H1 (cell line): ENCODE measurements around the gene HDDC3. TPM values are rescaled to one million over a fixed set of nuclear protein-coding genes. Genes with fewer than 3 reads are reported as not detected.

Experiments used
- CTCF ChIA-PET: fragments of 300-600 bp; sonication (Branson Sonifier 250); formaldehyde crosslinking; loops from one replicate; lab custom pipeline; 2021; ENCODE audit not compliant: partially characterized antibody; lab: Charles Lee
- POLR2A ChIA-PET: fragments of 300-600 bp; sonication (Branson Sonifier 250); formaldehyde crosslinking; loops from one replicate; lab custom pipeline; 2021; ENCODE audit warnings: inconsistent platforms; ENCODE audit not compliant: partially characterized antibody; lab: Charles Lee
- DNase-seq, 2 experiments: peaks; one replicate each; pipeline versions ENCODE4 v3.0.0 to v3.0.0-alpha.2; 2010 to 2022; ENCODE audit warnings: low spot score in 2 of 2, low read depth in 1 of 2, mixed read lengths in 1 of 2
- FAIRE-seq: peaks from 2 replicates; lab custom pipeline; 2011; peaks lifted over from hg19 to GRCh38; lab: Jason Lieb, UNC
- H2AFZ ChIP-seq: 2 replicates; pipeline ENCODE4 v1.8.1; 2012; ENCODE audit warnings: low read length, inconsistent platforms
- H2AK5ac ChIP-seq: 2 replicates; pipeline ENCODE4 v1.6.1; 2013; ENCODE audit warnings: low read depth, low read length
- H2BK120ac ChIP-seq: replicated peaks from 2 replicates; pipeline ENCODE3; 2013; ENCODE audit warnings: low read depth, low read length, inconsistent platforms
- H2BK12ac ChIP-seq: 2 replicates; pipeline ENCODE4 v1.6.1; 2013; ENCODE audit warnings: low read depth, low read length
- H2BK15ac ChIP-seq: 2 replicates; pipeline ENCODE4 v1.6.1; 2013; ENCODE audit warnings: low read length
- H2BK20ac ChIP-seq: 2 replicates; pipeline ENCODE4 v1.6.1; 2013; ENCODE audit warnings: low read length
- H2BK5ac ChIP-seq: 2 replicates; pipeline ENCODE4 v1.6.1; 2013; ENCODE audit warnings: low read depth, low read length
- H3K14ac ChIP-seq: 2 replicates; pipeline ENCODE4 v1.6.1; 2013; ENCODE audit warnings: inconsistent platforms; ENCODE audit not compliant: insufficient read length
- H3K18ac ChIP-seq: 2 replicates; pipeline ENCODE4 v1.6.1; 2013; ENCODE audit warnings: low read length; ENCODE audit errors: extremely low read depth
- H3K23ac ChIP-seq: 2 replicates; pipeline ENCODE4 v1.6.1; 2013; ENCODE audit warnings: inconsistent platforms; ENCODE audit not compliant: insufficient read length
- H3K23me2 ChIP-seq: 2 replicates; pipeline ENCODE4 v1.6.1; 2013; ENCODE audit warnings: low read depth, low read length
- H3K27ac ChIP-seq: 2 replicates; pipeline ENCODE4 v1.6.1; 2011; ENCODE audit warnings: low read depth, low read length, inconsistent platforms
- H3K27me3 ChIP-seq, 4 experiments: replicated peaks in 1 of 4; 1 replicate in 1 of 4; 2 replicates in 3 of 4; pipeline versions ENCODE4 v1.6.1 to v1.8.1; 2011 to 2013; ENCODE audit warnings: low read length in 3 of 4, mild to moderate bottlenecking in 3 of 4, inconsistent platforms in 2 of 4, mixed read lengths in 2 of 4, moderate library complexity in 1 of 4; ENCODE audit not compliant: control insufficient read depth in 3 of 4, insufficient read depth in 3 of 4; ENCODE audit errors: extremely low read depth in 1 of 4
- H3K36me3 ChIP-seq, 4 experiments: 2 replicates each; pipeline versions ENCODE4 v1.6.1 to v1.8.1; 2011 to 2013; ENCODE audit warnings: mild to moderate bottlenecking in 4 of 4, low read length in 3 of 4, moderate library complexity in 2 of 4, control low read depth in 1 of 4, inconsistent platforms in 1 of 4; ENCODE audit not compliant: insufficient read depth in 4 of 4, control insufficient read depth in 2 of 4
- H3K4ac ChIP-seq: replicated peaks from 2 replicates; pipeline ENCODE3; 2013; ENCODE audit warnings: low read length, low read depth, mixed read lengths, inconsistent platforms; ENCODE audit not compliant: insufficient read length
- H3K4me1 ChIP-seq, 4 experiments: replicated peaks in 1 of 4; 1 replicate in 1 of 4; 2 replicates in 3 of 4; pipeline versions ENCODE4 v1.6.1 to v1.8.1; 2011 to 2013; ENCODE audit warnings: low read length in 3 of 4, inconsistent platforms in 2 of 4, mixed read lengths in 1 of 4; ENCODE audit not compliant: insufficient read depth in 4 of 4, control insufficient read depth in 3 of 4
- H3K4me2 ChIP-seq, 2 experiments: 2 replicates each; pipeline versions ENCODE4 v1.6.1 to v1.8.1; 2011 to 2013; ENCODE audit warnings: low read depth in 2 of 2, low read length in 2 of 2, control low read depth in 1 of 2, inconsistent platforms in 1 of 2, mild to moderate bottlenecking in 1 of 2; ENCODE audit not compliant: insufficient read depth in 1 of 2
- H3K4me3 ChIP-seq, 4 experiments: fragments of 200-600, 300-600 bp in 1 of 4; sonication (generic), shearing (Covaris generic), sonication (Bioruptor Twin) in 1 of 4; 2 replicates each; pipeline versions ENCODE4 v1.5.1 to v1.8.1; 2011 to 2016; ENCODE audit warnings: low read length in 4 of 4, low read depth in 3 of 4, control low read depth in 2 of 4, inconsistent platforms in 2 of 4, mild to moderate bottlenecking in 2 of 4, mixed read lengths in 1 of 4, moderate library complexity in 1 of 4; ENCODE audit not compliant: insufficient read depth in 2 of 4; ENCODE audit errors: extremely low read depth in 1 of 4
- H3K56ac ChIP-seq: replicated peaks from 2 replicates; pipeline ENCODE3; 2013; ENCODE audit warnings: low read depth, mild to moderate bottlenecking, mixed read lengths, low read length, inconsistent platforms; ENCODE audit not compliant: insufficient read length
- H3K79me1 ChIP-seq: 2 replicates; pipeline ENCODE4 v1.6.1; 2013; ENCODE audit warnings: low read depth, low read length, control low read depth
- H3K79me2 ChIP-seq, 2 experiments: 2 replicates each; pipeline versions ENCODE4 v1.6.1 to v1.8.1; 2012 to 2013; ENCODE audit warnings: low read length in 2 of 2, mild to moderate bottlenecking in 2 of 2, inconsistent platforms in 1 of 2; ENCODE audit not compliant: insufficient read depth in 2 of 2, control insufficient read depth in 1 of 2
- H3K9ac ChIP-seq, 4 experiments: replicated peaks in 1 of 4; 1 replicate in 1 of 4; 2 replicates in 3 of 4; pipeline versions ENCODE4 v1.6.1 to v1.8.1; 2011 to 2013; ENCODE audit warnings: low read depth in 3 of 4, low read length in 3 of 4, control low read depth in 2 of 4, mild to moderate bottlenecking in 2 of 4, moderate library complexity in 2 of 4, inconsistent platforms in 1 of 4; ENCODE audit errors: extremely low read depth in 1 of 4
- H3K9me3 ChIP-seq, 2 experiments: 2 replicates each; pipeline versions ENCODE4 v1.6.1 to v1.8.1; 2012 to 2013; ENCODE audit warnings: mild to moderate bottlenecking in 2 of 2, moderate library complexity in 2 of 2, control low read depth in 1 of 2, inconsistent platforms in 1 of 2, low read depth in 1 of 2, low read length in 1 of 2, mixed read lengths in 1 of 2; ENCODE audit not compliant: insufficient read depth in 2 of 2
- H4K20me1 ChIP-seq, 2 experiments: replicated peaks in 1 of 2; 2 replicates each; pipeline versions ENCODE3 to v1.8.1; 2011 to 2013; ENCODE audit warnings: inconsistent platforms in 2 of 2, low read length in 2 of 2, mild to moderate bottlenecking in 1 of 2; ENCODE audit not compliant: insufficient read depth in 2 of 2, control insufficient read depth in 1 of 2
- H4K5ac ChIP-seq: 2 replicates; pipeline ENCODE4 v1.6.1; 2013; ENCODE audit warnings: low read length, low read depth, mixed read lengths, inconsistent platforms; ENCODE audit not compliant: insufficient read length
- H4K8ac ChIP-seq: 2 replicates; pipeline ENCODE4 v1.8.0; 2013; ENCODE audit warnings: mild to moderate bottlenecking, moderate library complexity, low read length, inconsistent platforms; ENCODE audit not compliant: insufficient read depth; ENCODE audit errors: extremely low read depth
- H4K91ac ChIP-seq: replicated peaks from 2 replicates; pipeline ENCODE3; 2013; ENCODE audit warnings: low read length, mixed read lengths, inconsistent platforms; ENCODE audit not compliant: insufficient read length
- CREB1 ChIP-seq: IDR thresholded peaks from 2 replicates; pipeline ENCODE4 v1.6.1; 2012; ENCODE audit warnings: inconsistent platforms
- CTBP2 ChIP-seq: IDR thresholded peaks from 2 replicates; pipeline ENCODE4 v1.7.0; 2011; ENCODE audit warnings: borderline replicate concordance, mild to moderate bottlenecking, moderate library complexity, mixed read lengths, low read length; ENCODE audit not compliant: insufficient read depth, insufficient read length
- KDM4A ChIP-seq: IDR thresholded peaks from one replicate; pipeline ENCODE4 v1.7.1; 2012; ENCODE audit warnings: low read depth, mild to moderate bottlenecking, moderate library complexity, low read length, inconsistent platforms; ENCODE audit not compliant: severe bottlenecking
- NRF1 ChIP-seq: IDR thresholded peaks from 2 replicates; pipeline ENCODE4 v1.6.1; 2011; ENCODE audit warnings: mild to moderate bottlenecking, low read depth, low read length, improper control_type of control experiment
- RBBP5 ChIP-seq: IDR thresholded peaks from 2 replicates; pipeline ENCODE4 v1.7.1; 2012; ENCODE audit warnings: low read depth, mild to moderate bottlenecking, inconsistent platforms, low read length, moderate library complexity, borderline replicate concordance
- TAF1 ChIP-seq: IDR thresholded peaks from 2 replicates; pipeline ENCODE4 v1.6.1; 2011; ENCODE audit warnings: mild to moderate bottlenecking, low read depth, low read length
- TEAD4 ChIP-seq: IDR thresholded peaks from 2 replicates; pipeline ENCODE4 v1.6.1; 2012; ENCODE audit warnings: low read depth, low read length, inconsistent platforms, mixed read lengths
- WGBS, 2 experiments: shearing (Covaris generic) in 1 of 2; methylation state at CpG; one replicate each; pipeline versions ENCODE4 v1.1.6 to v1.1.7; 2013 to 2015; ENCODE audit warnings: low lambda C conversion rate in 2 of 2, mixed read lengths in 2 of 2, inconsistent platforms in 1 of 2, low coverage in 1 of 2, missing lambda C conversion rate in 1 of 2; ENCODE audit not compliant: insufficient replicate concordance in 2 of 2, insufficient coverage in 1 of 2, insufficient read length in 1 of 2; ENCODE audit errors: extremely low coverage in 1 of 2, missing lambda C conversion rate in 1 of 2; 5-methylcytosine and 5-hydroxymethylcytosine counted together
- polyA plus RNA-seq, 7 experiments: library from polyadenylated mRNA; depleted of rRNA in 3 of 7; stranded (reverse) in 5 of 7; unstranded in 2 of 7; fragments of >200 nt in 5 of 7; fragments of 200-250 nt in 2 of 7; gene quantifications; 1 replicate in 5 of 7; 2 replicates in 1 of 7; 4 replicates in 1 of 7; pipeline versions ENCODE4 v1.2.1 to v1.2.3, GENCODE V29; 2011 to 2013; ENCODE audit warnings: missing spikeins in 2 of 7, mixed read lengths in 2 of 7
- total RNA-seq: library from RNA; stranded (reverse); fragmentation: NEBNext Ultra II Directional; extraction: Animal tissue kit (Norgen Biotek cat#: 25700); gene quantifications from 2 replicates; pipeline ENCODE4 v1.2.1, GENCODE V29; 2021
- TF ChIP-seq, protein P1 (sequence below): IDR thresholded peaks from 2 replicates; pipeline ENCODE4 v1.6.1; 2012; ENCODE audit warnings: inconsistent platforms
- TF ChIP-seq, protein P2 (sequence below): IDR thresholded peaks from 2 replicates; pipeline ENCODE4 v1.6.1; 2012; ENCODE audit warnings: inconsistent platforms

The HDDC3 gene
- total and polyA plus RNA-seq, 2 of the 8 experiments (the other 6 are each of a cell fraction or from before 2014, with no cell fraction given) = 16.3 to 16.5 TPM

DNA sequence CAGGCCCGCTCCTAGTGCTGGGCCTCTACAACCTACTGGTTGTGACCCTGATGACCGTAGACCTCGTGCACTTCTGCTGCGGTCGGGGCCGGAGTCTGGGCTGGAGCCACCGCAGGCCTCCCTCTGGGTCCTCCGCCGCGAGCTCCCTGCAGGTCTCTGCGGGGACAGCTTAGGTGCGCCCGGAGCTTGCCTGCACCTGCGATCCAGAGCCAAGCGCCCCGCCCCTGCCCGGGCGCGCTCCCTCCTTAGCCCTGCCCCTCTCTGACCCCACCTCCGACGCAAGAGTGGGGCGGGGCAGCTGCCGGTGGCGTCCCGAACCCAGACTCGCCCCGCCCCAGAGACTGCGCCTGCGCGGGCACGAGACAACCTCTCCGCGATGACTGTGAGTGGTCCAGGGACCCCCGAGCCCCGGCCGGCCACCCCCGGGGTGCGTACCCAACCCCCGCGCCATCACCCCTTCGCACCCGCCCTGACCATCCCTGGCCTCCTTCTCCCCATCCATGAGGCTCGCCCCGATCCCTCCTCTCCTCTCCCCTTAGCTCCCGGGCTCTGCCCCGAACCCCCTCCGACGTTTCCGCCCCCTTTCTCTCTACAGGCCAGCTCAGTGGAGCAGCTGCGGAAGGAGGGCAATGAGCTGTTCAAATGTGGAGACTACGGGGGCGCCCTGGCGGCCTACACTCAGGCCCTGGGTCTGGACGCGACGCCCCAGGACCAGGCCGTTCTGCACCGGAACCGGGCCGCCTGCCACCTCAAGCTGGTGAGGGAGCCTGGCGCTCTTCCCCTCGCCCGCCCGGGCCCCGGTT lies 2.8 kb upstream of the HDDC3 start, which contains the start of gene UNC45A:
Gene UNC45A (plus strand): TSS at position 337 of the 803 bp plus-strand sequence. CDS start 40 bp downstream, at position 377.
- no peak within 1 kb of the TSS for H3K23ac ChIP-seq
- peaks cover under 1 to 20% (median 13%) of the 10 kb centered on the region in 4 experiments; a peak in 6 of 8 replicates for H3K36me3 ChIP-seq
- no peak within 1 kb of the TSS for H4K91ac ChIP-seq
- H3K79me2 ChIP-seq = no peaks in the 10 kb centered on the region
- H2BK20ac ChIP-seq = no peak within 1 kb of the TSS
- peak within 1 kb of the TSS in 3 of 4 experiments; percentile 20 to 39 (median 36); a peak in 5 of 7 replicates for H3K9ac ChIP-seq
- no peak within 1 kb of the TSS for H4K5ac ChIP-seq
- H2BK15ac ChIP-seq = no peak within 1 kb of the TSS
- no peak within 1 kb of the TSS for H3K4ac ChIP-seq
- WGBS, 2 experiments = 4% methylated on average over 33 of the region's 65 CpGs; no CpG with 5 or more reads in 1 of the 2 experiments
- no peaks in the 10 kb centered on the region for H3K9me3 ChIP-seq
- H3K27ac ChIP-seq = no peak within 1 kb of the TSS
- H3K4me3 ChIP-seq = peak within 1 kb of the TSS; percentile 59 to 80 (median 72)
- peak within 1 kb of the TSS; percentile 52 for H3K56ac ChIP-seq
- H4K20me1 ChIP-seq = peaks cover 0 to 4% of the 10 kb centered on the region in 2 experiments
- H3K4me2 ChIP-seq = peak within 1 kb of the TSS; percentile 63 to 96
- no peak within 1 kb of the TSS for H2BK120ac ChIP-seq
- peak within 1 kb of the TSS; percentile 52 for H2BK5ac ChIP-seq
- peak within 1 kb of the TSS; percentile 48; the same call in 1 of the 2 replicates for H3K18ac ChIP-seq
- FAIRE-seq = no peak
- no peak within 1 kb of the TSS for H2AK5ac ChIP-seq
- peak within 1 kb of the TSS; percentile 76 for H4K8ac ChIP-seq
- no peaks in the 10 kb centered on the region for H3K79me1 ChIP-seq
- CTCF ChIA-PET = interaction anchor here (0.6 to 20.7 kb wide), 32 partner anchors 8 to 426 kb away, joined by 3 to 306 read pairs (median 4); partner anchors contain the start of genes FES, FURIN, MAN2A2 and PRC1
- H3K14ac ChIP-seq = no peak within 1 kb of the TSS
- peak within 1 kb of the TSS; percentile 48; the same call in 1 of the 2 replicates for H2AFZ ChIP-seq
- POLR2A ChIA-PET = interaction anchor here (0.6 to 5.0 kb wide), 13 partner anchors 9 to 522 kb away, joined by 3 to 24 read pairs (median 4); partner anchors contain the start of genes MAN2A2, RCCD1, SV2B and VPS33B
- H2BK12ac ChIP-seq = no peak within 1 kb of the TSS
- peak; percentile 79 to 98 for DNase-seq
- 0 out of 7 replicates have a peak, but pooled peaks cover 0 to 4% (median 0%) of the 10 kb centered on the region in 4 experiments for H3K27me3 ChIP-seq
- H3K4me1 ChIP-seq = peaks cover 0 to 13% (median 7%) of the 10 kb centered on the region in 4 experiments; a peak in 6 of 7 replicates
- H3K23me2 ChIP-seq = peaks cover 11% of the 10 kb centered on the region; the same call in 1 of the 2 replicates
- TF ChIP-seq NRF1 = peak; percentile 62
- TF ChIP-seq CTBP2 = no peak
- no peak for TF ChIP-seq TEAD4
- TF ChIP-seq, protein P1, sequence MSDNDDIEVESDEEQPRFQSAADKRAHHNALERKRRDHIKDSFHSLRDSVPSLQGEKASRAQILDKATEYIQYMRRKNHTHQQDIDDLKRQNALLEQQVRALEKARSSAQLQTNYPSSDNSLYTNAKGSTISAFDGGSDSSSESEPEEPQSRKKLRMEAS = peak; percentile 53
- TF ChIP-seq, protein P2, sequence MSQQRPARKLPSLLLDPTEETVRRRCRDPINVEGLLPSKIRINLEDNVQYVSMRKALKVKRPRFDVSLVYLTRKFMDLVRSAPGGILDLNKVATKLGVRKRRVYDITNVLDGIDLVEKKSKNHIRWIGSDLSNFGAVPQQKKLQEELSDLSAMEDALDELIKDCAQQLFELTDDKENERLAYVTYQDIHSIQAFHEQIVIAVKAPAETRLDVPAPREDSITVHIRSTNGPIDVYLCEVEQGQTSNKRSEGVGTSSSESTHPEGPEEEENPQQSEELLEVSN = peak; percentile 20
- peak; percentile 39; the same call in 1 of the 2 replicates for TF ChIP-seq CREB1
- 0 out of 2 replicates have a peak, but pooled peaks have one; percentile 31 for TF ChIP-seq RBBP5
- TF ChIP-seq KDM4A = peak; percentile 79
- TF ChIP-seq TAF1 = peak; percentile 52; the same call in 1 of the 2 replicates
